Choroid plexus epithelial cell (primary cell): Measurements from ENCODE around the gene TNFSF10.
A peak's percentile ranks its signal among the peaks of the same experiment; 100 is the strongest.
"Not testable (repeated sequence)": the region's sequence is repeated elsewhere in the genome, so short reads cannot be mapped to it uniquely, and the experiment has no call there.

Experiments used
- DNase-seq: peaks from one replicate; pipeline ENCODE4 v3.0.0-alpha.2; 2010; ENCODE audit warnings: low read depth
- H3K4me3 ChIP-seq: 2 replicates; pipeline ENCODE4 v1.5.1; 2011; ENCODE audit warnings: low read depth, mild to moderate bottlenecking, control low read depth, low read length, moderate library complexity
- CTCF ChIP-seq: conservative IDR thresholded peaks from 2 replicates; pipeline ENCODE4 v1.5.1; 2011; ENCODE audit warnings: low read depth, mild to moderate bottlenecking, control low read depth, inconsistent platforms, low read length, moderate library complexity

Gene TNFSF10

GRCh38 chr3:172522871-172523818, at the start of gene TNFSF10:
TNFSF10 (minus strand) TSS chr3:172523430; CDS start chr3:172523384, 46 bp downstream.
- peak within 1 kb of the TSS; percentile 17 for H3K4me3 ChIP-seq
- no peak for DNase-seq
- no peak for TF ChIP-seq CTCF

DNA sequence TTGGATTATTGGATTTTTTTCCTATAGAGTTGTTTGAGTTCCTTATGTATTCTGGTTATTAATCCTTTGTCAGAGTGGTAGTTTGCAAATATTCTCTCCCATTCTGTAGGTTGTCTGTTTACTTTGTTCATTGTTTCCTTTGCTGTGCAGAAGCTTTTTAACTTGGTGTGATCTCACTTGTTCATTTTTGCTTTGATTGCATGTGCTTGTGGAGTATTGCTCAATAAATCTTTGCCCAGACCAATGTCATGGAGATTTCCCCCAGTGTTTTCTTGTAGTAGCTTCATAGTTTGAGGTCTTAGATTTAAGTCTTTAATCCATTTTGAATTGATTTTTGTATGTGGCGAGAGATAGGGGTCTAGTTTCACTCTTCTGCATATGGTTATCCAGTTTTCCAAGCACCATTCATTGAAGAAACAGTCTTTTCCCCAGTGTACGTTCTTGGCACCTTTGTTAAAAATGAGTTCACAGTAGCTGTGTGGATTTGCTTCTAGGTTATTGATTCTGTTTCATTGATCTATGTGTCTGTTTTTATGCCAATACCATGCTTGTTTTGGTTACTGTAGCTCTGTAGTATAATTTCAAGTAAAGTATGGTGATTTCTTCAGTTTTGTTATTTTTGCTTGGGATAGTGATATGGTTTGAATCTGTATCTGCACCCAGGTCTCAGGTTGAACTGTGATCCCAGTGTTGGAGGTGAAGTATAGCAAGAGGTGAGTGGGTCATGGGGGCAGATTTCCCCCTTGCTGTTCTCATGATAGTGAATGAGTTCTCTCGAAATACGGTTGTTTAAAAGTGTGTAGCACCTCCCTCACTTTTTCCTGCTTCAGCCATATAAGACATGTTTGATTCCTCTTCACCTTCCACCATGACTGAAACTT, 46.1 kb upstream of the TNFSF10 start:
- peak; percentile 29 for DNase-seq
- H3K4me3 ChIP-seq: no peak overlapping the region
- TF ChIP-seq CTCF: no peak

DNA sequence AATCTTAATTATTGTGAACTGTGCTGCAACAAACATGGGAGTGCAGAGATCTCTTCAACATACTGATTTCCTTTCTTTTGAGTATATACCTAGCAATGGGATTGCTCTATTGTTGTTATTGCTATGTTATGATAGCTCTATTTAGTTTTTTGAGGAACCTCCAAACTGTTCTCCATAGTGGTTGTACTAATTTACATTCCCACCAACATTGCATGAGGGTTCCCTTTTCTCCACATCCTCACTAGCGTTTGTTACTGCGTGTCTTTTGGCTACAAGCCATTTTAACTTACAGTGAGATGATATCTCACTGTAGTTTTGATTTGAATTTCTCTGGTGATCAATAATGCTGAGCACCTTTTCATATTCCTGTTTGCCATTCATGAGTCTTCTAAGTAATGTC, 45.5 kb upstream of the TNFSF10 start:
- no peak for TF ChIP-seq CTCF
- no peak for DNase-seq
- no peak overlapping the region for H3K4me3 ChIP-seq

DNA sequence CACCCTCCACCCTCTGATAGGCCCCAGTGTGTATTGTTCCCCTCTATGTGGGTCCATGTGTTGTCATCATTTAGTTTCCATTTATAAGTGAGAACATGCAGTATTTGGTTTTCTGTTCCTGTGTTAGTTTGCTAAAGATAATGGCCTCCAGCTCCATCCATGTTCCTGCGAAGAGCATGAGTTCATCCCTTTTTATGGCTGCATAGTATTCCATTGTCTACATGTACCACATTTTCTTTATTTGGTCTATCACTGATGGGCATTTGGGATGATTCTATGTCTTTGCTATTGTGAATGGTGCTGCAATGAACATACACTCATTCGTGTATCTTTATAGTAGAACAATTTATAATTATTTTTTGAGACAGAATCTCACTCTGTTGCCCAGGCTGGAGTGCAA, 43.6 kb upstream of the TNFSF10 start:
- not testable (repeated sequence) for H3K4me3 ChIP-seq, DNase-seq

DNA sequence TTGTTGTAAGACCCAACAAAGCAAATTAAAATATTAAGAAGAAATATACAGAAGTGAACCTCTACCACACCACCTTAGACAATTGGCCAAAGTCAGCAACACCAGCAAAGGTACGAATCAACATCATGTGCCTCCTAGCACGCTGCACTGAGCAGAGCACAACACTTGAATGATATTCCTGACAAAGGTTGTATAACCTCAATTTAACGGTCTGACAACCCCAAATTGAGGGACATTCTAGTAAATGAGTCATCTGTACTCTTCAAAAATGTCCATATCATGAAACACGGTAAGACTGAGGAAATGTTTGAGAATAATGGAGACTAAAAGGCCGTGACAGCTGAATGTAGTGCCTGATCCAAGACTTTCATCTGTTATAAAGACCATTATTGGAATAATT, 41.3 kb upstream of the TNFSF10 start:
- no peak for DNase-seq
- TF ChIP-seq CTCF: no peak

DNA sequence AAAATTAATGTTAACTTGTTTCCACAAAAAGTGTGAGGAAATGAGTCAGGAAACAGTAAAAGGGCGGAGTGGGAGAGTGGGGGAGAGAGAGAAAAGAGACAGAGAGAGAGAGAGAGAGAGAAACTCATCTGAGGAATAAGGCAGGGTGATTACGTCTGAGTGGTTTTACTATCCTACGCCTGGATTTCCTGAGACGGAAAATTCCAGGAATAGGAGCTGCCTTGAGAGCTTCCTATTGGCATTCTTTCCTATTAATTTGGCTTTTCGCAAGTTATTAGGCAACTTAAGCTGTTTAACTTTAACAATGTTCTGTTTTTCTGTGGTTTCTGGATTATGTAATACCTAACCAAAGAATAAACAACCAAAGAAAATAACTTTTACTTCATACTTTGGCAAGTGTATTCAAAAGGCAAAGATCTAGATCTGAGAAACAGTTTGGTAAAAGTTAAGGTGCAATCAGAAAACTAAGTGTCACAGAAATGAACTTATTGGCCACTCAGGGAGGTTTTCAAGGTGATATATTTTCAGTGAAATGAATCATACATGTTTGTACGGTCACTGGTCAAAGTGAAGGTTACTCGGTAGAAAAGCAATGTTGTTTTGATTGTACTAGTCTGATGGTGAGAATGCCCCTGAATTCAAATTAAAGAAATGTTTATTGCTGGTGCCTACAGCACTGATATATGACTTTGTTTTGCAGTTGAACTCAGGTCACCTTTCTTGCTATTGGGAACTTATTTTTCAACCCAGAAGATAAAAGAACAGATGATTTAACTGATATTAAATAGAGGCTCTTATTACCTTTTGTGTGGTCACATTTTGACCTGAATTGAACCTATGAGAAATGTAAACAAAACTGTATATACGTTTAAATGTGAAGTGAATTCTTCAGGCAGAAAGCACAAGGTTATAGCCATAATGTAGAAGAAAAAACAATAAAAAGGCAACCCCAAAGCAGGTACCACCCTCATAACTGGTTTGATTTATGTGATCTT, 39.9 kb upstream of the TNFSF10 start:
- peak overlapping the region; percentile 28 for H3K4me3 ChIP-seq
- no peak for TF ChIP-seq CTCF
- DNase-seq: peak; percentile 88

More for the DNA sequence above, 41.3 kb upstream of the TNFSF10 start:
- no peak overlapping the region for H3K4me3 ChIP-seq
